HepG2 (cell line): ENCODE data around the gene CSTF3. TPM values are rescaled to one million over a fixed set of nuclear protein-coding genes. Genes with fewer than 3 reads are reported as not detected.

Source experiments
- ATAC-seq: fragments of 200-7000 bp; cut with Tn5 transposase; 3 replicates; pipeline ENCODE4 v1.9.1; 2020; ENCODE audit warnings: mild to moderate bottlenecking, moderate library complexity
- BruUV-seq: library from RNA; stranded (reverse); fragments of 400-500 nt; replicated peaks from 2 replicates; lab custom pipeline; 2021; lab: Mats Ljungman, UMichigan
- CTCF ChIA-PET: fragments of 300-600 bp; formaldehyde crosslinking; extraction: SDS; loops from one replicate; lab custom pipeline; 2021; ENCODE audit warnings: low total read pairs, inconsistent platforms, low intra/inter-chr PET ratio; lab: Yijun Ruan, JAX
- POLR2A ChIA-PET: fragments of 350-600 bp; sonication (Branson Sonifier 250); formaldehyde crosslinking; loops from one replicate; lab custom pipeline; 2020; ENCODE audit warnings: antibody characterized with exemption, inconsistent platforms; lab: Yijun Ruan, JAX
- DNase-seq: peaks from one replicate; pipeline ENCODE4 v3.0.0-alpha.2; 2015; ENCODE audit warnings: low spot score
- FAIRE-seq: peaks from 3 replicates; lab custom pipeline; 2011; peaks lifted over from hg19 to GRCh38; lab: Jason Lieb, UNC
- H2AFZ ChIP-seq: one replicate; pipeline ENCODE4 v1.6.1; 2011; ENCODE audit warnings: low read length, inconsistent platforms
- H3K27ac ChIP-seq: fragments of 300-600 bp; 3 replicates; pipeline ENCODE4 v1.8.0; 2011; ENCODE audit warnings: mixed run types, mild to moderate bottlenecking, mixed read lengths, low read length, inconsistent platforms; ENCODE audit not compliant: insufficient read depth; ENCODE audit errors: extremely low read length
- H3K27me3 ChIP-seq, 2 experiments: fragments of 200-600 bp in 1 of 2; 2 replicates in 1 of 2; 3 replicates in 1 of 2; pipeline versions ENCODE4 v1.6.0 to v1.8.0; 2011; ENCODE audit warnings: low read length in 2 of 2, mild to moderate bottlenecking in 2 of 2, moderate library complexity in 2 of 2, inconsistent platforms in 1 of 2; ENCODE audit not compliant: insufficient read depth in 2 of 2, control insufficient read depth in 1 of 2
- H3K36me3 ChIP-seq, 2 experiments: fragments of 200-600 bp in 1 of 2; replicated peaks in 1 of 2; 2 replicates in 1 of 2; 3 replicates in 1 of 2; pipeline versions ENCODE4 v1.5.1 to v1.8.0; 2011; ENCODE audit warnings: low read length in 2 of 2, inconsistent platforms in 1 of 2; ENCODE audit not compliant: insufficient read depth in 2 of 2, control insufficient read depth in 1 of 2
- H3K4me1 ChIP-seq: 2 replicates; pipeline ENCODE4 v1.5.1; 2012; ENCODE audit warnings: low read length, inconsistent platforms; ENCODE audit not compliant: insufficient read depth
- H3K4me2 ChIP-seq: 2 replicates; pipeline ENCODE4 v1.6.0; 2011; ENCODE audit warnings: low read depth, low read length, inconsistent platforms
- H3K4me3 ChIP-seq, 3 experiments: fragments of 200-600 bp in 1 of 3; sonication (generic), shearing (Covaris generic) in 1 of 3; replicated peaks in 1 of 3; 2 replicates each; pipeline ENCODE4 v1.5.1; 2011 to 2016; ENCODE audit warnings: low read length in 3 of 3, inconsistent platforms in 2 of 3, low read depth in 2 of 3, mild to moderate bottlenecking in 2 of 3, control low read depth in 1 of 3, mixed read lengths in 1 of 3; ENCODE audit not compliant: insufficient read depth in 1 of 3
- H3K79me2 ChIP-seq: one replicate; pipeline ENCODE4 v1.6.1; 2011; ENCODE audit warnings: low read length, inconsistent platforms; ENCODE audit not compliant: insufficient read depth
- H3K9ac ChIP-seq: 2 replicates; pipeline ENCODE4 v1.6.0; 2011; ENCODE audit warnings: mild to moderate bottlenecking, low read depth, low read length, inconsistent platforms; ENCODE audit not compliant: insufficient read depth
- H3K9me3 ChIP-seq: 2 replicates; pipeline ENCODE4 v1.5.1; 2012; ENCODE audit warnings: mild to moderate bottlenecking, low read length
- H4K20me1 ChIP-seq: 2 replicates; pipeline ENCODE4 v1.6.0; 2011; ENCODE audit warnings: inconsistent platforms, mild to moderate bottlenecking, low read length, moderate library complexity; ENCODE audit not compliant: insufficient read depth
- CCDC6 ChIP-seq: sonication (generic); formaldehyde crosslinking; IDR thresholded peaks from 2 replicates; pipeline ENCODE4 v1.8.1; 2022; ENCODE audit warnings: mild to moderate bottlenecking, missing genetic modification reagents, moderate library complexity
- DR1 ChIP-seq: sonication (generic); formaldehyde crosslinking; IDR thresholded peaks from 2 replicates; pipeline ENCODE4 v1.8.0; 2021; ENCODE audit warnings: mild to moderate bottlenecking, missing genetic modification reagents, inconsistent platforms
- HNF4G ChIP-seq, 2 experiments: sonication (generic) in 1 of 2; formaldehyde crosslinking in 1 of 2; IDR thresholded peaks; 2 replicates each; pipeline versions ENCODE4 v1.4.0 to v1.6.1; 2011 to 2020; ENCODE audit warnings: borderline replicate concordance in 2 of 2, low read depth in 2 of 2, mild to moderate bottlenecking in 2 of 2, low read length in 1 of 2, missing genetic modification reagents in 1 of 2, moderate library complexity in 1 of 2
- KLF13 ChIP-seq: sonication (generic); formaldehyde crosslinking; IDR thresholded peaks from 2 replicates; pipeline ENCODE4 v1.4.0; 2020; ENCODE audit warnings: mild to moderate bottlenecking, missing genetic modification reagents
- KMT2A ChIP-seq: sonication (generic); formaldehyde crosslinking; IDR thresholded peaks from 2 replicates; pipeline ENCODE4 v1.4.0; 2020; ENCODE audit warnings: missing genetic modification reagents
- SMARCE1 ChIP-seq: fragments of 450-650 bp; IDR thresholded peaks from 2 replicates; pipeline ENCODE4 v1.6.1; 2017; ENCODE audit warnings: borderline replicate concordance
- SOX5 ChIP-seq: IDR thresholded peaks from 2 replicates; pipeline ENCODE4 v1.6.1; 2016; ENCODE audit warnings: borderline replicate concordance
- U2AF1 ChIP-seq: fragments of 200-400 bp; formaldehyde crosslinking; optimal IDR thresholded peaks from 2 replicates; pipeline ENCODE3; 2017; ENCODE audit warnings: mild to moderate bottlenecking, low read depth, low read length
- WIZ ChIP-seq: sonication (generic); formaldehyde crosslinking; IDR thresholded peaks from 2 replicates; pipeline ENCODE4 v1.5.1; 2020; ENCODE audit warnings: mild to moderate bottlenecking, missing genetic modification reagents
- ZBTB1 ChIP-seq: sonication (generic); formaldehyde crosslinking; IDR thresholded peaks from 2 replicates; pipeline ENCODE4 v1.4.0; 2020; ENCODE audit warnings: missing genetic modification reagents, borderline replicate concordance
- ZNF282 ChIP-seq: fragments of 450-650 bp; IDR thresholded peaks from 2 replicates; pipeline ENCODE4 v1.6.1; 2018; ENCODE audit not compliant: partially characterized antibody
- ZNF780A ChIP-seq: sonication (generic); formaldehyde crosslinking; IDR thresholded peaks from 2 replicates; pipeline ENCODE4 v1.8.0; 2022; ENCODE audit warnings: mild to moderate bottlenecking, missing genetic modification reagents, moderate library complexity
- ZNF788 ChIP-seq: sonication (generic); formaldehyde crosslinking; IDR thresholded peaks from 2 replicates; pipeline ENCODE4 v1.5.0; 2020; ENCODE audit warnings: mild to moderate bottlenecking, missing genetic modification reagents, borderline replicate concordance
- WGBS: methylation state at CpG from one replicate; pipeline ENCODE4 v1.1.6; 2017; ENCODE audit warnings: low lambda C conversion rate; 5-methylcytosine and 5-hydroxymethylcytosine counted together
- in situ Hi-C: cut with HindIII; loops from 2 replicates; pipeline ENCODE4 v1.10.0; 2017; ENCODE audit warnings: low pct_unique_long_range_greater_than_20kb; ENCODE audit not compliant: extremely low pct_ligation_motif_present
- intact Hi-C: fragments of 100-400 bp; cut with micrococcal nuclease; formaldehyde crosslinking; loops from one replicate; pipeline ENCODE4 v1.10.0; 2022; ENCODE audit not compliant: unreplicated experiment
- polyA plus RNA-seq, 8 experiments: library from polyadenylated mRNA; depleted of rRNA in 3 of 8; stranded (reverse) in 7 of 8; unstranded in 1 of 8; fragments of >200 nt; fragmentation: Illumina TruSeq in 4 of 8; extraction: Trizol in 4 of 8; gene quantifications; 2 replicates each; pipeline versions ENCODE4 v1.2.1 to v1.2.3, GENCODE V29; 2011 to 2016; ENCODE audit warnings: low read depth in 4 of 8, missing spikeins in 1 of 8, mixed read lengths in 1 of 8; ENCODE audit not compliant: insufficient read depth in 1 of 8
- total RNA-seq, 5 experiments: library from RNA; depleted of rRNA; stranded (reverse); fragments of >200 nt; fragmentation: Illumina TruSeq; extraction: Trizol; gene quantifications; 2 replicates each; pipeline ENCODE4 v1.2.3, GENCODE V29; 2016; ENCODE audit warnings: low read depth in 1 of 5
- TF ChIP-seq, protein P1 (sequence below): sonication (generic); formaldehyde crosslinking; IDR thresholded peaks from 2 replicates; pipeline ENCODE4 v1.8.1; 2023; ENCODE audit warnings: mild to moderate bottlenecking, missing genetic modification reagents
- TF ChIP-seq, protein P2 (sequence below): sonication (generic); formaldehyde crosslinking; IDR thresholded peaks from 2 replicates; pipeline ENCODE4 v1.9.0; 2021; ENCODE audit warnings: missing genetic modification reagents, mild to moderate bottlenecking, borderline replicate concordance
- TF ChIP-seq, protein P3 (sequence below): sonication (generic); formaldehyde crosslinking; IDR thresholded peaks from 2 replicates; pipeline ENCODE4 v1.4.0; 2020; ENCODE audit warnings: missing genetic modification reagents

The CSTF3 gene
- total and polyA plus RNA-seq, 2 of the 13 experiments (the other 11 are each of a cell fraction or from before 2014, with no cell fraction given), result 21.5 to 43.6 TPM

DNA sequence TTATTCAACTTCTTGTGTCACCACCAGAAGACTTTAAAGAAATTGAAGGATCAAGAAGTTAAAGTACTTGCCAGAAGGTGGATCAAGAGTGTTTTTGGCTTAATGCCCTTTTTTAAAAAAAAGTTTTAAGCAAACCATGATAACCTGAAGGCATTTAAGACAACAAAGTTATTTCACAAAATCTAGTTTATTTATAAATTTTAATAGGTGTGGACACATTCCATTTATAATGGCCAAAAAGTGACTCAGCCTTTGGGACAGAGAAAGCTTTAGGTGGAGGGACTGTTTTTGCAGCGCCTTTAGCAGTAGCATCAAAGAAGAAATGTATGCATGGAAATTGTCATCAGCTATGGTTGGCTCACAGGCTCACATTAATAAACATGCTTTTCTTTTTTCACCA is 104.0 kb downstream of the CSTF3 start:
- DNase-seq, result no peak

More for the DNA sequence above, 104.0 kb downstream of the CSTF3 start:
- no peak overlapping the region for H3K4me3 ChIP-seq
- H3K27ac ChIP-seq, result no peak overlapping the region
- H3K27me3 ChIP-seq, result no peaks in the 10 kb centered on the region
- peaks cover 21% of the 10 kb centered on the region for H3K4me1 ChIP-seq
- H3K4me2 ChIP-seq, result no peak overlapping the region
- in situ Hi-C loops, result no loop called here
- peaks cover 0 to 3% of the 10 kb centered on the region in 2 experiments for H3K36me3 ChIP-seq
- H3K9ac ChIP-seq, result no peak overlapping the region
- ChIA-PET POLR2A (no interaction called here), CTCF (no interaction called here)
- FAIRE-seq (no peak), ATAC-seq (no peak)
- BruUV-seq, result no TSS peak
- H2AFZ ChIP-seq, result no peak overlapping the region
- H3K9me3 ChIP-seq, result no peaks in the 10 kb centered on the region
- intact Hi-C loops, result loop anchor here (1.0 kb wide), 1 partner anchor 10 kb away; no protein-coding TSS in a partner anchor
- 94% methylated on average over 1 of the region's 1 CpG for WGBS
- TF ChIP-seq ZNF788 (no peak), SOX5 (CRISPR knock-in tag) (no peak), WIZ (CRISPR knock-in tag) (no peak), KMT2A (CRISPR knock-in tag) (no peak), HNF4G (IDR thresholded peaks at IDR 0.05; ENCODE audit: borderline replicate concordance, low read depth, low read length) (no peak), HNF4G (CRISPR knock-in tag; IDR thresholded peaks at IDR 0.05; ENCODE audit: borderline replicate concordance, low read depth) (no peak), ZBTB1 (no peak), ZNF780A (CRISPR knock-in tag) (no peak), KLF13 (CRISPR knock-in tag) (no peak), DR1 (CRISPR knock-in tag) (no peak), CCDC6 (CRISPR knock-in tag) (no peak), U2AF1 (no peak), ZNF282 (no peak), SMARCE1 (no peak)
- TF ChIP-seq, protein P1, sequence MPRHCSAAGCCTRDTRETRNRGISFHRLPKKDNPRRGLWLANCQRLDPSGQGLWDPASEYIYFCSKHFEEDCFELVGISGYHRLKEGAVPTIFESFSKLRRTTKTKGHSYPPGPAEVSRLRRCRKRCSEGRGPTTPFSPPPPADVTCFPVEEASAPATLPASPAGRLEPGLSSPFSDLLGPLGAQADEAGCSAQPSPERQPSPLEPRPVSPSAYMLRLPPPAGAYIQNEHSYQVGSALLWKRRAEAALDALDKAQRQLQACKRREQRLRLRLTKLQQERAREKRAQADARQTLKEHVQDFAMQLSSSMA, result no peak
- TF ChIP-seq, protein P2, sequence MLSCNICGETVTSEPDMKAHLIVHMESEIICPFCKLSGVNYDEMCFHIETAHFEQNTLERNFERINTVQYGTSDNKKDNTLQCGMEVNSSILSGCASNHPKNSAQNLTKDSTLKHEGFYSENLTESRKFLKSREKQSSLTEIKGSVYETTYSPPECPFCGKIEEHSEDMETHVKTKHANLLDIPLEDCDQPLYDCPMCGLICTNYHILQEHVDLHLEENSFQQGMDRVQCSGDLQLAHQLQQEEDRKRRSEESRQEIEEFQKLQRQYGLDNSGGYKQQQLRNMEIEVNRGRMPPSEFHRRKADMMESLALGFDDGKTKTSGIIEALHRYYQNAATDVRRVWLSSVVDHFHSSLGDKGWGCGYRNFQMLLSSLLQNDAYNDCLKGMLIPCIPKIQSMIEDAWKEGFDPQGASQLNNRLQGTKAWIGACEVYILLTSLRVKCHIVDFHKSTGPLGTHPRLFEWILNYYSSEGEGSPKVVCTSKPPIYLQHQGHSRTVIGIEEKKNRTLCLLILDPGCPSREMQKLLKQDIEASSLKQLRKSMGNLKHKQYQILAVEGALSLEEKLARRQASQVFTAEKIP, result no peak
- TF ChIP-seq, protein P3, sequence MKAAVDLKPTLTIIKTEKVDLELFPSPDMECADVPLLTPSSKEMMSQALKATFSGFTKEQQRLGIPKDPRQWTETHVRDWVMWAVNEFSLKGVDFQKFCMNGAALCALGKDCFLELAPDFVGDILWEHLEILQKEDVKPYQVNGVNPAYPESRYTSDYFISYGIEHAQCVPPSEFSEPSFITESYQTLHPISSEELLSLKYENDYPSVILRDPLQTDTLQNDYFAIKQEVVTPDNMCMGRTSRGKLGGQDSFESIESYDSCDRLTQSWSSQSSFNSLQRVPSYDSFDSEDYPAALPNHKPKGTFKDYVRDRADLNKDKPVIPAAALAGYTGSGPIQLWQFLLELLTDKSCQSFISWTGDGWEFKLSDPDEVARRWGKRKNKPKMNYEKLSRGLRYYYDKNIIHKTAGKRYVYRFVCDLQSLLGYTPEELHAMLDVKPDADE (CRISPR knock-in tag), result no peak
- TF ChIP-seq, all 625 proteins: peak for 0
- Histone ChIP-seq H3K79me2 (no peaks in the 10 kb centered on the region), H4K20me1 (no peaks in the 10 kb centered on the region)
